ENCODE data around the gene GALNT18.

GALNT18 gene

GRCh38 chr11:11636671-11637070, 14.9 kb upstream of the GALNT18 start:
- H3K79me2 ChIP-seq (ENCODE audit: insufficient read depth, low read length): no peaks in the 10 kb centered on the region
- H3F3A ChIP-seq (ENCODE audit: insufficient read depth): no peaks in the 10 kb centered on the region
- no peaks in the 10 kb centered on the region for H3K9me3 ChIP-seq (ENCODE audit: insufficient read depth, low read length)
- H3K4me3 ChIP-seq (ENCODE audit: insufficient read depth, low read length, poor library complexity, severe bottlenecking): no peak overlapping the region
- H3K27ac ChIP-seq (ENCODE audit: low read depth, low read length): no peak overlapping the region
- TF ChIP-seq CTCF (IDR thresholded peaks at IDR 0.05; ENCODE audit: insufficient read depth, low read length, poor library complexity, severe bottlenecking) (no peak), EZH2phosphoT487 (conservative IDR thresholded peaks at IDR 0.05; ENCODE audit: low read length) (no peak)
- H3K9me2 ChIP-seq (replicated peaks; ENCODE audit: insufficient read depth, low read length): no peaks in the 10 kb centered on the region
- no peak overlapping the region for H3K9ac ChIP-seq (ENCODE audit: low read length)
- no peaks in the 10 kb centered on the region for H4K20me1 ChIP-seq (ENCODE audit: low read depth, low read length)
- no peak overlapping the region for H3K4me2 ChIP-seq (ENCODE audit: low read depth, low read length, poor library complexity, severe bottlenecking)
- no peaks in the 10 kb centered on the region for H3K36me3 ChIP-seq (ENCODE audit: low read length)
- H3K27me3 ChIP-seq (ENCODE audit: low read length): no peaks in the 10 kb centered on the region
- no peak overlapping the region for H2AFZ ChIP-seq (ENCODE audit: low read depth, low read length, severe bottlenecking)

- 0 out of 2 replicates have a peak, but pooled peaks cover under 1% of the 10 kb centered on the region for H3K27me3 ChIP-seq (ENCODE audit: low read length)
- no peaks in the 10 kb centered on the region for H4K20me1 ChIP-seq (ENCODE audit: low read depth, low read length)
- H3K9ac ChIP-seq (ENCODE audit: low read length): no peak overlapping the region
- H3K4me2 ChIP-seq (ENCODE audit: low read depth, low read length, poor library complexity, severe bottlenecking): no peak overlapping the region
- H3K9me3 ChIP-seq (ENCODE audit: insufficient read depth, low read length): no peaks in the 10 kb centered on the region
- no peaks in the 10 kb centered on the region for H3F3A ChIP-seq (ENCODE audit: insufficient read depth)
- no peak overlapping the region for H3K27ac ChIP-seq (ENCODE audit: low read depth, low read length)
- no peak for TF ChIP-seq CTCF (IDR thresholded peaks at IDR 0.05; ENCODE audit: insufficient read depth, low read length, poor library complexity, severe bottlenecking)
- no peak for TF ChIP-seq EZH2phosphoT487 (conservative IDR thresholded peaks at IDR 0.05; ENCODE audit: low read length)
- H3K9me2 ChIP-seq (replicated peaks; ENCODE audit: insufficient read depth, low read length): no peaks in the 10 kb centered on the region
- H2AFZ ChIP-seq (ENCODE audit: low read depth, low read length, severe bottlenecking): no peak overlapping the region
- H3K79me2 ChIP-seq (ENCODE audit: insufficient read depth, low read length): no peaks in the 10 kb centered on the region
- no peaks in the 10 kb centered on the region for H3K36me3 ChIP-seq (ENCODE audit: low read length)
- no peak overlapping the region for H3K4me3 ChIP-seq (ENCODE audit: insufficient read depth, low read length, poor library complexity, severe bottlenecking)
Observed at GRCh38 chr11:11635443-11635842, 13.6 kb upstream of the GALNT18 start.

- no peak overlapping the region for H3K9ac ChIP-seq (ENCODE audit: low read length)
- H3K4me3 ChIP-seq (ENCODE audit: insufficient read depth, low read length, poor library complexity, severe bottlenecking): no peak overlapping the region
- H2AFZ ChIP-seq (ENCODE audit: low read depth, low read length, severe bottlenecking): no peak overlapping the region
- 0 out of 2 replicates have a peak, but pooled peaks cover 5% of the 10 kb centered on the region for H3K27me3 ChIP-seq (ENCODE audit: low read length)
- no peaks in the 10 kb centered on the region for H3K36me3 ChIP-seq (ENCODE audit: low read length)
- H4K20me1 ChIP-seq (ENCODE audit: low read depth, low read length): no peaks in the 10 kb centered on the region
- H3K9me2 ChIP-seq (replicated peaks; ENCODE audit: insufficient read depth, low read length): no peaks in the 10 kb centered on the region
- no peaks in the 10 kb centered on the region for H3K79me2 ChIP-seq (ENCODE audit: insufficient read depth, low read length)
- H3F3A ChIP-seq (ENCODE audit: insufficient read depth): no peaks in the 10 kb centered on the region
- no peak for TF ChIP-seq EZH2phosphoT487 (conservative IDR thresholded peaks at IDR 0.05; ENCODE audit: low read length)
- no peak for TF ChIP-seq CTCF (IDR thresholded peaks at IDR 0.05; ENCODE audit: insufficient read depth, low read length, poor library complexity, severe bottlenecking)
- no peak overlapping the region for H3K27ac ChIP-seq (ENCODE audit: low read depth, low read length)
- no peaks in the 10 kb centered on the region for H3K9me3 ChIP-seq (ENCODE audit: insufficient read depth, low read length)
- H3K4me2 ChIP-seq (ENCODE audit: low read depth, low read length, poor library complexity, severe bottlenecking): no peak overlapping the region
Observed at GRCh38 chr11:11629368-11629767, 7.6 kb upstream of the GALNT18 start.

All from SU-DHL-6 (cell line).